ENCODE data around the gene RIT2.

GRCh38 chr18:43022874-43023273 lies 92.6 kb downstream of the RIT2 start:
- TF ChIP-seq CTCF (conservative IDR thresholded peaks at IDR 0.05; ENCODE audit: low read depth, low read length), result no peak
- no peak for TF ChIP-seq USF2 (IDR thresholded peaks at IDR 0.05; ENCODE audit: low read depth, low read length)
- no peak for TF ChIP-seq MAFK (IDR thresholded peaks at IDR 0.05; ENCODE audit: low read depth, low read length)
- TF ChIP-seq FOS (IDR thresholded peaks at IDR 0.05; ENCODE audit: low read depth, low read length), result no peak
- TF ChIP-seq POLR2A (IDR thresholded peaks at IDR 0.05; ENCODE audit: low read depth, low read length), result no peak
- no peak for TF ChIP-seq ELK1 (IDR thresholded peaks at IDR 0.05; ENCODE audit: borderline replicate concordance, low read depth, low read length)
